Neural cell (in vitro differentiated cells): ENCODE results near the gene PLIN4. TPM values are rescaled to one million over a fixed set of nuclear protein-coding genes. Genes with fewer than 3 reads are reported as not detected.

Source experiments
- H2AFZ ChIP-seq: fragments of 200-600, 300-800 bp; sonication (generic), shearing (Covaris generic); 2 replicates; pipeline ENCODE4 v1.6.0; 2014; ENCODE audit warnings: low read depth, mild to moderate bottlenecking, antibody characterized with exemption, low read length, moderate library complexity
- H3F3A ChIP-seq: fragments of 200-600 bp; shearing (Covaris generic); 2 replicates; pipeline ENCODE4 v1.6.1; 2016; ENCODE audit warnings: mild to moderate bottlenecking, moderate library complexity, mixed read lengths, antibody characterized with exemption, low read length; ENCODE audit not compliant: insufficient read depth, poor library complexity, severe bottlenecking
- H3K27ac ChIP-seq: fragments of 200-600, 300-800 bp; sonication (generic), shearing (Covaris generic); 2 replicates; pipeline ENCODE4 v1.5.1; 2014; ENCODE audit warnings: mild to moderate bottlenecking, low read length, moderate library complexity
- H3K27me3 ChIP-seq: fragments of 300-800, 200-600 bp; sonication (generic), shearing (Covaris generic); 2 replicates; pipeline ENCODE4 v1.6.0; 2014; ENCODE audit warnings: mild to moderate bottlenecking, low read depth, low read length, moderate library complexity; ENCODE audit not compliant: insufficient read depth
- H3K36me3 ChIP-seq: fragments of 300-800, 200-600 bp; sonication (generic), shearing (Covaris generic); 2 replicates; pipeline ENCODE4 v1.5.1; 2014; ENCODE audit warnings: mild to moderate bottlenecking, antibody characterized with exemption, low read length, moderate library complexity; ENCODE audit not compliant: insufficient read depth
- H3K4me2 ChIP-seq: fragments of 300-800, 200-600 bp; sonication (generic), shearing (Covaris generic); 2 replicates; pipeline ENCODE4 v1.6.0; 2014; ENCODE audit warnings: mild to moderate bottlenecking, low read length
- H3K4me3 ChIP-seq: fragments of 300-800, 200-600 bp; sonication (generic), shearing (Covaris generic); 2 replicates; pipeline ENCODE4 v1.5.1; 2014; ENCODE audit warnings: mild to moderate bottlenecking, low read length, moderate library complexity
- H3K79me2 ChIP-seq: fragments of 200-600 bp; shearing (Covaris generic); replicated peaks from 2 replicates; pipeline ENCODE4 v1.6.0; 2014; ENCODE audit warnings: mild to moderate bottlenecking, low read length, moderate library complexity; ENCODE audit not compliant: insufficient read depth
- H3K9ac ChIP-seq: fragments of 300-800, 200-600 bp; sonication (generic), shearing (Covaris generic); 2 replicates; pipeline ENCODE4 v1.6.1; 2016; ENCODE audit warnings: mild to moderate bottlenecking, low read length, mixed read lengths
- H3K9me2 ChIP-seq: fragments of 200-600 bp; shearing (Covaris generic); 2 replicates; pipeline ENCODE4 v1.6.1; 2016; ENCODE audit warnings: mild to moderate bottlenecking, low read length, mixed read lengths; ENCODE audit not compliant: insufficient read depth
- H3K9me3 ChIP-seq: fragments of 200-600, 300-800 bp; sonication (generic), shearing (Covaris generic); 2 replicates; pipeline ENCODE4 v1.6.1; 2016; ENCODE audit warnings: mild to moderate bottlenecking, mixed run types, low read length, moderate library complexity, mixed read lengths
- H4K20me1 ChIP-seq: fragments of 200-600 bp; shearing (Covaris generic); 2 replicates; pipeline ENCODE4 v1.6.1; 2016; ENCODE audit warnings: mild to moderate bottlenecking, mixed run types; ENCODE audit not compliant: insufficient read depth
- EP300 ChIP-seq: fragments of 450-650 bp; conservative IDR thresholded peaks from 2 replicates; pipeline ENCODE4 v1.6.1; 2014; ENCODE audit warnings: antibody characterized with exemption, mild to moderate bottlenecking, moderate library complexity; ENCODE audit not compliant: poor library complexity, severe bottlenecking
- EZH2 ChIP-seq: fragments of 200-600, 300-800 bp; shearing (Covaris generic), sonication (generic); IDR thresholded peaks from 2 replicates; pipeline ENCODE4 v1.6.1; 2014; ENCODE audit warnings: antibody characterized with exemption, low read length, borderline replicate concordance, mild to moderate bottlenecking; ENCODE audit not compliant: insufficient read depth, poor library complexity, severe bottlenecking
- MXI1 ChIP-seq: fragments of 450-650 bp; conservative IDR thresholded peaks from 2 replicates; pipeline ENCODE4 v1.6.1; 2014; ENCODE audit warnings: antibody characterized with exemption, mild to moderate bottlenecking; ENCODE audit not compliant: poor library complexity, severe bottlenecking
- POLR2AphosphoS5 ChIP-seq: IDR thresholded peaks from 2 replicates; pipeline ENCODE4 v1.6.1; 2012
- RAD21 ChIP-seq: fragments of 450-650 bp; conservative IDR thresholded peaks from 2 replicates; pipeline ENCODE4 v1.6.1; 2014; ENCODE audit warnings: antibody characterized with exemption, mild to moderate bottlenecking, moderate library complexity
- SMC3 ChIP-seq: fragments of 450-650 bp; conservative IDR thresholded peaks from 2 replicates; pipeline ENCODE4 v1.6.1; 2014; ENCODE audit warnings: antibody characterized with exemption, mild to moderate bottlenecking, moderate library complexity; ENCODE audit not compliant: poor library complexity
- TAF1 ChIP-seq: IDR thresholded peaks from 2 replicates; pipeline ENCODE4 v1.6.1; 2012; ENCODE audit warnings: low read depth
- polyA plus RNA-seq: library from polyadenylated mRNA; depleted of rRNA; stranded (reverse); fragments of >200 nt; gene quantifications from 2 replicates; pipeline ENCODE4 v1.2.3, GENCODE V29; 2014
- TF ChIP-seq, protein P1 (sequence below): IDR thresholded peaks from 2 replicates; pipeline ENCODE4 v1.6.1; 2012; ENCODE audit warnings: borderline replicate concordance
- TF ChIP-seq, protein P2 (sequence below): fragments of 450-650 bp; IDR thresholded peaks from 2 replicates; pipeline ENCODE4 v1.5.1; 2014; ENCODE audit warnings: antibody characterized with exemption, mild to moderate bottlenecking, moderate library complexity; ENCODE audit not compliant: poor library complexity, severe bottlenecking

Gene PLIN4
- polyA plus RNA-seq, 1 donor from 2014 or later = not detected

DNA sequence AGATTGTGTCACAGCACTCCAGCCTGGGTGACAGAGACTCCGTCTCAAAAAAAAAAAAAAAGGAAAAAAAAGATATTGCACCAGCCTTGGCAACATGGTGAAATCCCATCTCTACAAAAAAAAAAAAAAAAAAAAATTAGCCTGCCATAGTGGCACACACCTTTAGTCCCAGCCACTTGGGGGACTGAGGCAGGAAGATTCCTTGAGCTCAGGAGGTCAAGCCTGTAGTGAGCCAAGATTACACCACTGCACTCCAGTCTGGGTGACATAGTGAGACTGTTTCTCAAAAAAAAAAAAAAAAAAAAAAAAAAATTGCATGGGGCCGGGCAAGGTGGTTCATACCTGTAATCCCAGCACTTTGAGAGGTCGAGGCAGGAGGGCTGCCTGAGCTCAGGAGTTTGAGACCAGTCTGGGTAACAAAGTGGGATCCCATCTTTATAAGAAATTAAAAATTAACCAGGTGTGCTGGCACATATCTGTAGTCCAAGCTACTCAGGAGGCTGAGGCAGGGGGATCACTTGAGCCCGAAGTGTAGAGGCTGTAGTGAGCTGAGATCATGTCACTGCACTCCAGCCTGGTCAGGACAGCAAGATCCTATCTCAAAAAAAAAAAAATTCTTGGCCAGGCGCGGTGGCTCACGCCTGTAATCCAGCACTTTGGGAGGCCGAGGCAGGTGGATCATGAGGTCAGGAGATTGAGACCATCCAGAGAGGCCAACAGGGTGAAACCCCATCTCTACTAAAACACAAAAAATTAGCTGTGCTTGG, 53.3 kb downstream of the PLIN4 start:
- no peaks in the 10 kb centered on the region for H3K9me3 ChIP-seq
- no peaks in the 10 kb centered on the region for H3K79me2 ChIP-seq
- no peak overlapping the region for H3K4me3 ChIP-seq
- H3F3A ChIP-seq = no peaks in the 10 kb centered on the region
- no peak overlapping the region for H3K4me2 ChIP-seq
- no peaks in the 10 kb centered on the region for H3K36me3 ChIP-seq
- TF ChIP-seq EZH2 (no peak), SMC3 (no peak), MXI1 (no peak), TAF1 (no peak), EP300 (no peak), RAD21 (no peak), POLR2AphosphoS5 (no peak)
- TF ChIP-seq, protein P1, sequence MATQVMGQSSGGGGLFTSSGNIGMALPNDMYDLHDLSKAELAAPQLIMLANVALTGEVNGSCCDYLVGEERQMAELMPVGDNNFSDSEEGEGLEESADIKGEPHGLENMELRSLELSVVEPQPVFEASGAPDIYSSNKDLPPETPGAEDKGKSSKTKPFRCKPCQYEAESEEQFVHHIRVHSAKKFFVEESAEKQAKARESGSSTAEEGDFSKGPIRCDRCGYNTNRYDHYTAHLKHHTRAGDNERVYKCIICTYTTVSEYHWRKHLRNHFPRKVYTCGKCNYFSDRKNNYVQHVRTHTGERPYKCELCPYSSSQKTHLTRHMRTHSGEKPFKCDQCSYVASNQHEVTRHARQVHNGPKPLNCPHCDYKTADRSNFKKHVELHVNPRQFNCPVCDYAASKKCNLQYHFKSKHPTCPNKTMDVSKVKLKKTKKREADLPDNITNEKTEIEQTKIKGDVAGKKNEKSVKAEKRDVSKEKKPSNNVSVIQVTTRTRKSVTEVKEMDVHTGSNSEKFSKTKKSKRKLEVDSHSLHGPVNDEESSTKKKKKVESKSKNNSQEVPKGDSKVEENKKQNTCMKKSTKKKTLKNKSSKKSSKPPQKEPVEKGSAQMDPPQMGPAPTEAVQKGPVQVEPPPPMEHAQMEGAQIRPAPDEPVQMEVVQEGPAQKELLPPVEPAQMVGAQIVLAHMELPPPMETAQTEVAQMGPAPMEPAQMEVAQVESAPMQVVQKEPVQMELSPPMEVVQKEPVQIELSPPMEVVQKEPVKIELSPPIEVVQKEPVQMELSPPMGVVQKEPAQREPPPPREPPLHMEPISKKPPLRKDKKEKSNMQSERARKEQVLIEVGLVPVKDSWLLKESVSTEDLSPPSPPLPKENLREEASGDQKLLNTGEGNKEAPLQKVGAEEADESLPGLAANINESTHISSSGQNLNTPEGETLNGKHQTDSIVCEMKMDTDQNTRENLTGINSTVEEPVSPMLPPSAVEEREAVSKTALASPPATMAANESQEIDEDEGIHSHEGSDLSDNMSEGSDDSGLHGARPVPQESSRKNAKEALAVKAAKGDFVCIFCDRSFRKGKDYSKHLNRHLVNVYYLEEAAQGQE = no peak
- TF ChIP-seq, protein P2, sequence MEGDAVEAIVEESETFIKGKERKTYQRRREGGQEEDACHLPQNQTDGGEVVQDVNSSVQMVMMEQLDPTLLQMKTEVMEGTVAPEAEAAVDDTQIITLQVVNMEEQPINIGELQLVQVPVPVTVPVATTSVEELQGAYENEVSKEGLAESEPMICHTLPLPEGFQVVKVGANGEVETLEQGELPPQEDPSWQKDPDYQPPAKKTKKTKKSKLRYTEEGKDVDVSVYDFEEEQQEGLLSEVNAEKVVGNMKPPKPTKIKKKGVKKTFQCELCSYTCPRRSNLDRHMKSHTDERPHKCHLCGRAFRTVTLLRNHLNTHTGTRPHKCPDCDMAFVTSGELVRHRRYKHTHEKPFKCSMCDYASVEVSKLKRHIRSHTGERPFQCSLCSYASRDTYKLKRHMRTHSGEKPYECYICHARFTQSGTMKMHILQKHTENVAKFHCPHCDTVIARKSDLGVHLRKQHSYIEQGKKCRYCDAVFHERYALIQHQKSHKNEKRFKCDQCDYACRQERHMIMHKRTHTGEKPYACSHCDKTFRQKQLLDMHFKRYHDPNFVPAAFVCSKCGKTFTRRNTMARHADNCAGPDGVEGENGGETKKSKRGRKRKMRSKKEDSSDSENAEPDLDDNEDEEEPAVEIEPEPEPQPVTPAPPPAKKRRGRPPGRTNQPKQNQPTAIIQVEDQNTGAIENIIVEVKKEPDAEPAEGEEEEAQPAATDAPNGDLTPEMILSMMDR = no peak
- no peaks in the 10 kb centered on the region for H4K20me1 ChIP-seq
- H3K9me2 ChIP-seq = no peaks in the 10 kb centered on the region
- no peaks in the 10 kb centered on the region for H3K27me3 ChIP-seq
- no peak overlapping the region for H3K9ac ChIP-seq
- H3K27ac ChIP-seq = no peak overlapping the region
- H2AFZ ChIP-seq = no peak overlapping the region

DNA sequence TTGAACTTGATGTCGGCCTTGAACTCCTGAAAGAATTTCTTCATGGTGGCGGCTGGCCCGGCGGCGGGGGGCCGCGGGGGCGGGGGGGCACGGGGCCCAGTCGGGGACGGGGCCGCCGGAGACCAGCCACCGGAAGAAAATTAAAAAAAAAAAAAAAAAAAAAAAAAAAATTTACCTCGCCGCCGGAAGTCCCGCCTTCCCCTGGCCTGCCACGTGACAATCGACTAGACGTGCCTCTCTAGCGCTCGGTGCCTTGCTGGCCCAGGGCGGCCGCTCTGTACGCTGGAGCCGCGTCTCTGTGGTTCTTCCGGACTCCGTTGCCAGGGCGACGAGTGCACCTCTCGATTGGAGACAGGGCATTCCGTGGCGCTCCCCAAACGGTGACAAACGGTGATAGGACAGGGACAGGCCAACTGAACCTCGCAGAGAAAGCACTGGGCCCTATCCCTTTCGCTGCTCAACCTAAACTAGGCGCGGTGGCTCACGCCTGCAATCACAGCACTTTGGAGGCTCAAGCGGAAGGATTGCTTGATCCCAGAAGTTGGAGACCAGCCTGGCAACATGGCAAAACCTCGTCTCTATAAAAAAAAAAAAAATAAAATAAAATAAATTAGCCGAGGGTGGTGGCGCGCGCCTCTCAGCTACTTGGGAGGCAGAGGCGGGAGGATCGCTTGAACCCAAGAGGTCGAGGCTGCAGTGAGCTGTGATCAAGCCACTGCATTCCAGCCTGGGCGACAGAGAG, 60.5 kb downstream of the PLIN4 start, which contains the start of gene UBXN6:
Gene UBXN6, minus strand, starts transcription at position 141 of the 742 bp plus-strand sequence. Its CDS starts 97 bp downstream, at position 44.
- Histone ChIP-seq H3K9me3 (no peaks in the 10 kb centered on the region), H3K27me3 (no peaks in the 10 kb centered on the region), H3K4me3 (peak within 1 kb of the TSS; percentile 80), H3K9me2 (no peaks in the 10 kb centered on the region), H3K79me2 (peaks cover 10% of the 10 kb centered on the region), H3K9ac (peak within 1 kb of the TSS; percentile 81), H3K36me3 (no peaks in the 10 kb centered on the region), H3K4me2 (peak within 1 kb of the TSS; percentile 86), H4K20me1 (no peaks in the 10 kb centered on the region), H3K27ac (peak within 1 kb of the TSS; percentile 76), H3F3A (no peaks in the 10 kb centered on the region), H2AFZ (peak within 1 kb of the TSS; percentile 51)
- TF ChIP-seq, protein P1 = no peak
- TF ChIP-seq EP300 (peak; percentile 46), POLR2AphosphoS5 (peak; percentile 47), EZH2 (no peak), MXI1 (peak; percentile 83), RAD21 (peak; percentile 11), SMC3 (peak; percentile 22), TAF1 (no peak)
- TF ChIP-seq, protein P2 = no peak
